A549 treated with Mapracorat at 1 μM for 4 hours (cell line): Measurements from ENCODE around the gene KIR2DL4. TPM values are rescaled to one million over a fixed set of nuclear protein-coding genes. Genes with fewer than 3 reads are reported as not detected.

Experiments used
- total RNA-seq: library from RNA; stranded (reverse); fragments of 200-300 nt; extraction: Qiagen RNA extraction; gene quantifications from 5 replicates; pipeline ENCODE4 v1.2.3, GENCODE V29; 2022

Gene KIR2DL4
- not detected in 5 replicates for total RNA-seq

GRCh38 chr19:54803410-54803809, at the start of gene KIR2DL4:
Gene KIR2DL4 (plus strand): TSS chr19:54803610. CDS start chr19:54803652, 42 bp downstream.

GRCh38 chr19:54769646-54770045, 33.8 kb upstream of the KIR2DL4 start, which contains the start of gene KIR2DL1:
Gene KIR2DL1 (plus strand): TSS chr19:54769793. CDS start chr19:54769851, 58 bp downstream.

GRCh38 chr19:54816251-54816650, 12.8 kb downstream of the KIR2DL4 start, which contains the start of gene KIR3DL1:
Gene KIR3DL1 (plus strand): TSS chr19:54816468.

GRCh38 chr19:54832496-54832895, 29.1 kb downstream of the KIR2DL4 start, which contains the start of gene KIR2DS4:
Gene KIR2DS4 (plus strand): TSS chr19:54832676.

GRCh38 chr19:54850061-54850640, 46.7 kb downstream of the KIR2DL4 start, which contains the start of gene KIR3DL2:
Gene KIR3DL2 (plus strand): TSS chr19:54850443. CDS start chr19:54850476, 33 bp downstream.

Other genes starting within 250 kb of the KIR2DL4 start
- not detected in 5 replicates for gene LILRA2, start 229.8 kb upstream of the KIR2DL4 start, total RNA-seq
- not detected in 5 replicates for gene LILRA1, start 210.0 kb upstream of the KIR2DL4 start, total RNA-seq
- 0.24 TPM in 1 of 5 replicates, not detected in the others for gene LILRB1, start 173.1 kb upstream of the KIR2DL4 start, total RNA-seq
- gene LILRB4, start 140.6 kb upstream of the KIR2DL4 start, total RNA-seq, result not detected in 5 replicates
- gene KIR3DL3, start 79.2 kb upstream of the KIR2DL4 start, total RNA-seq, result not detected in 5 replicates
- gene KIR2DL3, start 65.1 kb upstream of the KIR2DL4 start, total RNA-seq, result not detected in 5 replicates
- gene KIR2DL1, start 33.8 kb upstream of the KIR2DL4 start, total RNA-seq, result not detected in 5 replicates
- gene KIR3DL1, start 12.9 kb downstream of the KIR2DL4 start, total RNA-seq, result not detected in 5 replicates
- not detected in 5 replicates for gene KIR2DS4, start 29.1 kb downstream of the KIR2DL4 start, total RNA-seq
- gene KIR3DL2, start 46.8 kb downstream of the KIR2DL4 start, total RNA-seq, result not detected in 5 replicates
- gene FCAR, start 70.6 kb downstream of the KIR2DL4 start, total RNA-seq, result not detected in 5 replicates
- not detected in 5 replicates for gene NCR1, start 102.5 kb downstream of the KIR2DL4 start, total RNA-seq
- gene NLRP7, start 143.9 kb downstream of the KIR2DL4 start, total RNA-seq, result not detected in 5 replicates
- 23.9 to 26.9 TPM (median 25.8 TPM) in 5 replicates for gene NLRP2, start 162.8 kb downstream of the KIR2DL4 start, total RNA-seq
- 0.15 to 0.24 TPM (median 0.19 TPM) in 4 of 5 replicates, not detected in the other for gene GP6, start 234.7 kb downstream of the KIR2DL4 start, total RNA-seq